T-helper 17 cell (primary cell): ENCODE data around the gene C20orf204. TPM values are rescaled to one million over a fixed set of nuclear protein-coding genes. Genes with fewer than 3 reads are reported as not detected.

Experiments used
- ATAC-seq: fragments of 150-1000 bp; cut with Tn5 transposase; 2 replicates; pipeline ENCODE4 v1.10.0; 2021; ENCODE audit warnings: mild to moderate bottlenecking, moderate library complexity
- DNase-seq, 3 donors: peaks; one replicate each; pipeline versions ENCODE4 v3.0.0 to v3.0.0-alpha.2; 2020 to 2021
- H3K9me3 ChIP-seq: one replicate; pipeline ENCODE4 v1.7.0; 2013; ENCODE audit warnings: low read length, mild to moderate bottlenecking; ENCODE audit not compliant: control insufficient read depth, poor library complexity, severe bottlenecking
- H3K27ac Mint-ChIP-seq: one replicate; pipeline ENCODE4 v1.8.0; 2022; ENCODE audit warnings: mild to moderate bottlenecking, moderate library complexity, mixed read lengths
- H3K27me3 Mint-ChIP-seq: one replicate; pipeline ENCODE4 v1.8.0; 2022; ENCODE audit warnings: mixed read lengths
- H3K36me3 Mint-ChIP-seq: one replicate; pipeline ENCODE4 v1.8.0; 2022; ENCODE audit warnings: low read depth, mixed read lengths
- H3K4me1 Mint-ChIP-seq: one replicate; pipeline ENCODE4 v1.8.0; 2022; ENCODE audit warnings: mild to moderate bottlenecking, mixed read lengths
- H3K4me3 Mint-ChIP-seq: one replicate; pipeline ENCODE4 v1.8.0; 2022; ENCODE audit warnings: mild to moderate bottlenecking, moderate library complexity, mixed read lengths
- total RNA-seq, 4 donors: library from RNA in 2 of 4; stranded (reverse) in 2 of 4; gene quantifications; one replicate each; pipeline ENCODE4 v1.2.3 and lab custom pipeline; 2022 to 2026

The C20orf204 gene
- total RNA-seq, 2 donors from 2014 or later = 7.8 to 10.4 TPM

DNA sequence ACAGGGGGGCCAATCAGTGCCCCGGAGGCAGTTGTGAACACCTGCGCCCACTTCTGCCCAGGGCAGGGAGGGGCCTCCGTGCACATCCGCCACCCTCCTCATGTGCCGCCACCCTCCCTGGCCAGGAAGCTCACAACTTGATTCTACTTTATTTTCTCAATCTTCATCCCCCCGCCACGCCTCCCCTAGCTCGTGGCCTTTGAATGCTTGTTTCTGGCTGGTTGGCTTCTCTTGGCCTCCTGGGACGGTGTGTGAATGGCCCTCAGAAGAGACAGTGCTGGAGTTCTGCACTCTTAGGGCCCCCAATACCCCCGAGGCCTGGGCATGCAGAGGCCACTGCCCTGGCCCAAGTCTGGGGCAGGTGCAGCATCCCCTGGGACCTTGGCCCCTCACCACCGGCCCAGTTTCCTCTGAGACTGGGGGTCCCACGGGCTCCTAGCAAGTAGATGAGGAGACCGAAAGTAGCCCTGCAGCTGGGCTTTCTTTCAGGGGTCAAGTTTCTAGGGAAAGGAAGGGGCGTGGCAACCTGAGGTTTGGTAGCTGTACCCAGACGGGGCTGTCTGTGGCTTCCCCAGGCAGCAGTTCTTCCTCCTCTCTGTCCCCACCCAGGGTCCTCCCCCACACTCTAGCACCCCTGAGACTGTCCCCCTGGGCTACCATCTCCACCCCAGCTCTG lies 42.0 kb downstream of the C20orf204 start:
- ATAC-seq (peak; percentile 52), DNase-seq (peak; percentile 39 to 56 (median 47))
- Mint-ChIP-seq H3K4me1 (peaks cover 32% of the 10 kb centered on the region), H3K27me3 (no peaks in the 10 kb centered on the region), H3K36me3 (peaks cover 3% of the 10 kb centered on the region), H3K4me3 (peak overlapping the region; percentile 93), H3K27ac (peak overlapping the region; percentile 90)
- H3K9me3 ChIP-seq = no peaks in the 10 kb centered on the region

DNA sequence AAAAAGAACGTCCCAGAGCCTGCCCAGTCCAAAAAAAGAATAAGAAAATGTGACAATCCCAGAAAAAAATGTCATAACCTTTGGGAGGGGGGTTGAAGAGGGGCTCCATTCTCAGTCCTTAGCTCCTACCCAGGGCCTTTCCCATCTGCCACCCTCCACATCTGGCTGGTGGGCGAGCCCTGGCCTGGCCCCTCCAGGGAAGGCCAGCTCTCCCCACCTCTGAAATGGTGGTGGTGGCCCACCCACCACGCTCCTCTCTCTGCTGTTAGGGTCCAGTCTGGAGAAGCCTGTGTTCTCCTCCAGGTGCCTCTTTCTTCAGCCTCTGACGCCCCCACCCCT lies 42.9 kb downstream of the C20orf204 start:
- H3K4me1 Mint-ChIP-seq = peaks cover 35% of the 10 kb centered on the region
- ATAC-seq (no peak), DNase-seq (no peak)
- H3K27me3 Mint-ChIP-seq = no peaks in the 10 kb centered on the region
- H3K27ac Mint-ChIP-seq = peak overlapping the region; percentile 90
- no peaks in the 10 kb centered on the region for H3K9me3 ChIP-seq
- H3K4me3 Mint-ChIP-seq = peak overlapping the region; percentile 93
- H3K36me3 Mint-ChIP-seq = peaks cover 3% of the 10 kb centered on the region

DNA sequence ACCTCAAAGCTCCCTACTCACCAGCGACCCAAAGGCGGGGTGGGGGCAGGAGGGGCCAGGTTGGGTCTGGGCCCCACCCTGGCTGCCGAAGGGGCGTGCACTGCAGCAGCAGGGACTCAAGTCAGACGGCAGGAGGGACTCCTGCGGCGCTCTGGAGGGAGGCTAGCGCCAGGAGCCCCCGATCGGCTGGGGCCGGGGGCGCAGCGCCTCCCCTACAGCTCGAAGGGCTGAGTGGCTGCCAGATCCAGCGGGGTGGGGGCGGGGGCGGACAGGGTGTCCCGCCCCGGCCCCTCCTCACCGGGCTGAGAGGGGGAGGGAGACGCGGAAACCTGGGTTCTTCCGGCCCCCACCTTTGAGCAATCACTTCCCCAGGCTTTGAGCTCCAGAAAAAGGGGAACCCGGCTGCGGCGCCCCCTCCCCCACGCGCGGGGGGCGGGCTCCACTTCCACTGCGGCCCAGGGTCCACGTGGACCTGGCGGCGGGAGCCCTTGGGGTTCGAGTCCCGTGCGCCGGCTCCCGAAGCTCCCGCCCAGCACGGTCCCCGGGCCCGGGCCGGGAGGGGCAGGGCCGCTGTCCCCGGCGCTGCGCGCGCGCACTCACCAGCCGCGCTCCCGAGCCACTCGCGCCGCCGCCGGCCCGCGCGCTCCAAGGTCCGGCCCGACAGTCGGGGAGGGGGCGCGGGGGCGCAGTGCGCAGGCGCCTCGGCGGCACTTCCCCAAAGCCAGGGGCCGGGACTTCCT lies 43.5 kb downstream of the C20orf204 start, which contains the start of gene RGS19:
TSS of gene RGS19 (minus strand) at position 246 of the 740 bp plus-strand sequence. CDS start 2,632 bp downstream, outside the sequence.
- peak; percentile 42 to 72 (median 68) for DNase-seq
- H3K9me3 ChIP-seq = no peaks in the 10 kb centered on the region
- no peaks in the 10 kb centered on the region for H3K27me3 Mint-ChIP-seq
- peaks cover 3% of the 10 kb centered on the region for H3K36me3 Mint-ChIP-seq
- peak within 1 kb of the TSS; percentile 93 for H3K4me3 Mint-ChIP-seq
- ATAC-seq = peak; percentile 38
- H3K27ac Mint-ChIP-seq = peak within 1 kb of the TSS; percentile 90
- H3K4me1 Mint-ChIP-seq = peaks cover 38% of the 10 kb centered on the region

DNA sequence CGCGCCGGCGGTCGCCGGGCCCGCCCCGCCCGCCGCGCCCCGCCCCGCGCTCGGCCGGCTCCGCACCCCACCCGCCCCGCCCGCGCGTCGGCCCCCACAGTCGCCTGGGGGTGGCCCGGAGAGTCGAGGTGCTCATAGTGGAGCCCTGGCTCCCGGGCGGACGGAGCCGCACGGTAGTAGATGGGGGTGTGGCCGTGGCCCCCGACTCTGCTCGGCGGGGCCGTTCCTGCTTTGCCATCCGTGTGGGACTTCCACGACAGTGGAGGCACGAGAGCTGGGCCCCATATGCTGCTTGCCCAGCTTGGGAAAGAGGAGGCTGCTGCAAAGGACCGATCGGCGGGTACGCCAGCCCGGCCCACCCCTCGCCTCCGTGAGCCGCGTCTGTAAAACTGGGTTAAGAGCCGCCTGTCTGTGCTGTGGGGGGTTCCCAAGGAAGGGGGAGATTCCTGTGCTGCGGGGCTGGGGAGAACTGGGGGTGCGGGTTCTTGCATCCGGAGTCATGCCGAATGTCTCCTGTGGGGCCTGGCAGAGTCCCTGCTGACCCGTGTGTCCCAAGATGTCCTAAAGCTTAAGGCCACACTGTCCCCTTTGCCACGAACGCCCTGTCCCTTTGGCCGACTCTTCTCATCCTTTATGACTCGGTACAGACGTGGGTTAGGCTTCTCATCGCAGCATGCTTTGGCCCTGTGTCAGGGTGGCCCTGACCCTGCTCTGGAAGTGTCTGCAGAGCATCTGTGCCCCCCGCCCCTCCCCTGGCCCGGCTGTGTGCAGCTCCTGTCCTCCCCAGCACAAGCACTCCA lies 44.2 kb downstream of the C20orf204 start, which contains the start of gene OPRL1:
TSS of gene OPRL1 (plus strand) at position 70 of the 800 bp plus-strand sequence. CDS start 12,639 bp downstream, outside the sequence.
- peak within 1 kb of the TSS; percentile 93 for H3K4me3 Mint-ChIP-seq
- peaks cover 40% of the 10 kb centered on the region for H3K4me1 Mint-ChIP-seq
- peak within 1 kb of the TSS; percentile 90 for H3K27ac Mint-ChIP-seq
- ATAC-seq (peak; percentile 73), DNase-seq (peak; percentile 59 to 71 (median 60))
- H3K27me3 Mint-ChIP-seq = no peaks in the 10 kb centered on the region
- H3K9me3 ChIP-seq = no peaks in the 10 kb centered on the region
- peaks cover 3% of the 10 kb centered on the region for H3K36me3 Mint-ChIP-seq

DNA sequence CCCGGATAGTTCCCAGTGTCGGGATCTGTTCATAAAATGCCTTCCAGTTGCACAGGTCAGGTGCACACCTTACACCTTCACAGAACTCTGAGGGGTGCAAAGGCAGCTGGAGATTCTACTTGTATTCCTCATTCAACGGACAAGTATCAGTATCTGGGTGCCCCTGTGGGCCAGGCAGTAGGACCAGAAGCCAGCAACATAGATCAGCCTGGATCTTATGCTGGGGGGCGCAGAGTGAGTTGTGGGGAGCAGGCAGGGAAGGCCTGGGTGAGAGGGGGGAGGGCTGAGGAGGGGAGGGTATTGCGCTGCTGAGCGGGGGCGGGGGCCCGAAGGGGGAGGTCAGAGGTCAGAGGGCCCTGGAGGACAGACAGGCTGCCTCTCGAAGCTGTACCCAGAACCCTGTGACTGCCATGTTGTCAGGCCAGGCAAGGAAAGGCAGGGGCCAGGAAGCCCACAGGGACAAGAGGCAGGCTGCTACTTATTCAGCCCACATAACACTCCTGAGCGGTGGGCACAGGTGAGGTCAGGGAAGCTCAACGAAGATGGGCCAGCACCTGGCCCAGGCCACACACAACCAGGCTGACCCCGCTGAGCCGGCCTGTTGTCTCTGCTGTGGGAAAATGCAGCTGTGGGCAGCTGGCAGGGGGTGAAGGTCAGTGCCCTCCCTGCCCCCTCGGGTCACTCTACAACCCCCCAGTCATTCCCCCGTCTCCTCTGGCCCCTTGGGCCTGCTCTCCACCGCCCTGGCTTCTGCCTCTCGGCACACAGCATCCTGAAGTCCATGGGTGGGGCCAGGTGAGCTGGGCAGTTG lies 45.0 kb downstream of the C20orf204 start:
- DNase-seq = no peak
- Mint-ChIP-seq H3K27me3 (no peaks in the 10 kb centered on the region), H3K4me1 (peaks cover 36% of the 10 kb centered on the region), H3K27ac (peak overlapping the region; percentile 89), H3K36me3 (no peaks in the 10 kb centered on the region), H3K4me3 (peak overlapping the region; percentile 83)
- no peak for ATAC-seq
- no peaks in the 10 kb centered on the region for H3K9me3 ChIP-seq

DNA sequence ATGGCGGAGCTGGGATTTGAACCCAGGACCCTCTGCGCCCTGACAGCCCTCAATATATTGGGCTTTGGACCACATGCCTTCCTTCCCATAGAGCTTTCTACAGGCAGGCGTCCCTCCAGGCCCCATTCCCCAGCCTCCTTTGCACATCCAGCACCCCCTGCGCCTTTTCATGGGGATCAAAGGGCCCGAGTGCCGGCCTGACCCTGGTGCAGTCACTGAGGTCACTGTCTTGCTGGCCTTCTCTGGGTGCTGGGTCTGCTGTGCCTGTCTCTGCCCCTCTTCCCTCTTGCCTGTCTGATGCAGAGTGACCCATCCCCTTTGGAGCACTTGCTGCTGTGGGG lies 45.6 kb downstream of the C20orf204 start:
- ATAC-seq = no peak
- DNase-seq = no peak
- H3K4me1 Mint-ChIP-seq = peaks cover 35% of the 10 kb centered on the region
- H3K27ac Mint-ChIP-seq = peak overlapping the region; percentile 89
- H3K27me3 Mint-ChIP-seq = no peaks in the 10 kb centered on the region
- peak overlapping the region; percentile 85 for H3K4me3 Mint-ChIP-seq
- H3K36me3 Mint-ChIP-seq = no peaks in the 10 kb centered on the region
- H3K9me3 ChIP-seq = no peaks in the 10 kb centered on the region

DNA sequence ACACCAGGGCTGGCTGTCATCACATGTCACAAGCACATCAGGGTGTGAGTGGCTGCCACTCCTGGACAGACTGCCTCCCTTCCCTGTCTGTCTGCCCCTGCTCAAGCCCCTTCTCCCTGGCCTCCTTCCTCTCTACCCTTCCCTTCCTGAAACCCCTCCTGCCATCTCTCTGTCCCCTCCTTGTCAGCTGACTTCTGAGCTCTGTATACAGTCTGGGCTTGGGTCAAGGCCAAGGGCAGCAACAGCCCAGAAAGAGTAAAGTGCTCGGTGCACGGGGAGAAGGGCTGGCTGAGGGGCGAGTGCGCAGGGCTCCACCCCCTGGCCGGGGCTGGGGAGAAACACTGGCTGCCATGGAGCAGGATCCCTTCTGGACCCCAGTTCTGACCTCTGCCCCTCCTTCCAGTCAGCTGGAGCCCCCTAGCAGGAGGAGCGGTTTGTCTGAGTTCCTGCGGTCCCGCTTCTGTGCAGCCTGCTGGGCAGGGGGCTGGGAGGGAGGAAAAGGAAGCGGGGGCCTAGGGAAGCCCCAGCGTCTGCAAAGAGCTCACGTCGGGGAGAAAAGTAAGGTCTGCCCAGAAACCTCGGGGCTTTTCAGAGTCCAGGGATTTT lies 46.2 kb downstream of the C20orf204 start:
- Mint-ChIP-seq H3K4me3 (peak overlapping the region; percentile 85), H3K36me3 (no peaks in the 10 kb centered on the region), H3K27me3 (no peaks in the 10 kb centered on the region), H3K27ac (peak overlapping the region; percentile 89), H3K4me1 (peaks cover 33% of the 10 kb centered on the region)
- H3K9me3 ChIP-seq = no peaks in the 10 kb centered on the region
- no peak for DNase-seq
- ATAC-seq = no peak

DNA sequence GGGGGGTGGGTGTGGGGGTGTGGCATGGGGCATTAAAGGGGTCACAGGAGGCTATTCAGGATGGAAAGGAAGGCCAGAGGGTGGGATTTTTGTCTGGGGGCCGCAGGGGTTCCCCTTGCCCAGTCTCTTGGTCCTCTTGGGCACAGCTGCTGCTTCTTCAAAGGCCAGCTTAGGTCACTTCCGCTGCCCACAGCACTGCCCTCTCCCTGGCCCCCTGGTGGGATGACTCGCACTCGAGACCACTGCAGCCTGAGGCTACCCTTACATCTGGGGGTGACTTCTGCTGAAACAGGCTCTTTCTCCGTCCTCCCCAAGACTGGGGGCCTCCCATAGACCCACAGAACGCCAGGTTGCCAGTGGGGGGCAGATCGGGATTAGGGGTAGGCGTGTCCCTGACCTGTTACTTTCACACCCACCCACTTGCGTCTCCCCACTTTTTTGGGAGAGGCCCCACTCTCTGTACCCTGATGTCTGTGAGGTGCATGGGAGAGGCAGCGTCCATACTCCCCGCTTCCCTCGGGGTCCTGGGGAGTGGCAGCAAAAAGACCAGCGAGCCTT lies 46.9 kb downstream of the C20orf204 start:
- Mint-ChIP-seq H3K27me3 (no peaks in the 10 kb centered on the region), H3K4me1 (peaks cover 29% of the 10 kb centered on the region), H3K36me3 (no peaks in the 10 kb centered on the region), H3K27ac (peak overlapping the region; percentile 89), H3K4me3 (peak overlapping the region; percentile 85)
- DNase-seq (no peak), ATAC-seq (no peak)
- H3K9me3 ChIP-seq = no peaks in the 10 kb centered on the region

DNA sequence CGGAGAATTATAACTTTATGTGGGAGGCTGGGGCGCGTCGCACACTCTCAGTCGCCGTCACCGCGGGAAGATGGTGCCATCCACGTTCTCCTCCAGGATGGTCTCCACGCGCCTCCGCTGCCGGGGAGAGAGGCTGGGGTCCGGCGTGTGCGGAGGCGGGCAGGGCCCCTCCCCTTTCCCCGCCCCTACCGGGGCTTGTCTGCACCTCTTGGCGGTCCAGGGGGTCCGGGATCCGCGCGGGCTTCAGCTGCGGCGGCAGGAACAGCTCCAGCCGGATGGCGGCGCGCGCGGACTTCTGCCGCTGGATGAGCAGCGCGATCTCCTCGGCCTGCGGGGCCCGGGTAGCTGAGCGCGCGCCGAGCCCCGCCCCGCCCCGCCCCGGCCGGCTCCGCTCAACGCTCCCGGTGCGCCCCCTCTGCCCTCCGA lies 47.4 kb downstream of the C20orf204 start:
- Mint-ChIP-seq H3K36me3 (peaks cover 2% of the 10 kb centered on the region), H3K4me3 (peak overlapping the region; percentile 85), H3K27me3 (no peaks in the 10 kb centered on the region), H3K27ac (peak overlapping the region; percentile 89), H3K4me1 (peaks cover 27% of the 10 kb centered on the region)
- no peaks in the 10 kb centered on the region for H3K9me3 ChIP-seq
- peak; percentile 43 for ATAC-seq
- DNase-seq = peak; percentile 59 to 66 (median 63)

DNA sequence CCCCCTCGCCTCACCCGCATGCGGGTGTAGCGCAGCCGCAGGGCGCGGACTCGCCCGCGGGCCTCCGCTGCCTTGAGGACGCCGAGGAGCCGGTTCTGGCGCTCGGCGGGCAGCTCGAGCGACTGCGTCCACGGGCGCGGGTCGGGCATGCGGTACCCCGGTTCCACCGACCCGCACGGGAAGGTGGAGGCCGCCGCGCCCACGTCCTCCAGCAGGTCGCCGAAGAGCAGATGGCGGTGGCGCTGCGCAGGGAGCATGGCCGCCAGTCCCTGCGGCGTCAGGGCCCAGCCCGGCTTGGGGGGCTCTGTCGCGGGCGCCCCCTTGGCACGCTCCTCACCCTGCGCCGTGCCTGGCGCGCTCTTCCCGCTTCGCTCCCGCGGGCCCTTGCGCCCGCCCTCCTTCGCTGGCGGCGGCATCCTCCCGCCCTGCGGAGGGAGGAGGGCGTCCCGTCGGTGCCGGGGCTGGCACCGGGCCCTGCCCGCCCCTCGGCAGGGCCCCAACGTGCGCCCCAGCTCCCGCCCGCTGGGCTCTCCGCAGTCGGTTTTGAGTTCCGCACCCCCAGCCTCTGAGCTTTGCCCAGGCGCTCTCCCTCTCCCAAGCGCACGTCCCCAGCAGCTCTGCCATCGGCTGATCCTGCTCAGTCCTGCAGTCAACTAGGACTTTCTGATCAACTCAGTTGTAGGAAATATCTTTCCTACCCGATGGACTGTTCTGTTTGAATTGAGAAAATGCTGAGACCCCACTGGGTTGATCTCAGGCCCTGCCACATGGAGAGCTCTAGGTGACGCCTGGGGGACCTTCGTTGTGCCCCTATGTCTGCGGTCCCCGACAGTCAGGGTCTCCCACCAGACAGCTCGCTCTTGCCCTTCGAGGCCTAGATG lies 48.1 kb downstream of the C20orf204 start, which contains the start of gene LKAAEAR1:
TSS of gene LKAAEAR1 (minus strand) at position 595 of the 881 bp plus-strand sequence. CDS start at position 416, 179 bp downstream.
- Mint-ChIP-seq H3K4me1 (peaks cover 25% of the 10 kb centered on the region), H3K27me3 (no peaks in the 10 kb centered on the region), H3K36me3 (peaks cover 2% of the 10 kb centered on the region), H3K27ac (peak within 1 kb of the TSS; percentile 75), H3K4me3 (peak within 1 kb of the TSS; percentile 92)
- DNase-seq (no peak), ATAC-seq (no peak)
- H3K9me3 ChIP-seq = no peaks in the 10 kb centered on the region

DNA sequence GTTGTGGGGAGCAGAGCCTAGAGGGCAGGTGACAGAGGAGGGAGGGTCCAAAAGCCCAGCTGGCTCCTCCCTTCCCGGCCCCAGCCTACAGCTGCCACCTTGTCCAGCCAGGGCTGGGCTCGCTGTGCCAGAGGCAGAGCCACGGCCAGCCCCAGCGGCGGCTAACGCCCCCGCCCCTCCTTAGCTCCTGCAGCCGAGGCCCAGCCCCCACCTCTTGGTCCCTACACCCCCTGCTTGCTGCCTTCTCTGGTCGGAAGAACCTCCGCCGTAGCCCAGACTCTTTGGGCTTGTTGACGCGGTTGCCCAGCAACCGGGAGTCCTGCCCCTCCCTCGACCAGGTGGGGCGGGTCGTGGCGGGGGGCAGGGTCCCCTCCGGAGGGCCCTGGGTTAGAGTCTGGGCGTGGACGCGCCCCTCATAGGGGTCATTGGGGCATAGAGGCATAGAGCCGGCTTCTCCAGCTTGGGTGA lies 48.7 kb downstream of the C20orf204 start:
- Mint-ChIP-seq H3K27ac (peak overlapping the region; percentile 75), H3K27me3 (no peaks in the 10 kb centered on the region), H3K36me3 (peaks cover 2% of the 10 kb centered on the region), H3K4me3 (peak overlapping the region; percentile 92), H3K4me1 (peaks cover 24% of the 10 kb centered on the region)
- DNase-seq (no peak), ATAC-seq (no peak)
- no peaks in the 10 kb centered on the region for H3K9me3 ChIP-seq
